HG03066 (cell line): ENCODE data around the gene PLD2.
A peak's percentile ranks its signal among the peaks of the same experiment; 100 is the strongest.

Source experiments
- ATAC-seq: cut with Tn5 transposase; IDR thresholded peaks from one replicate; pipeline ENCODE4 v1.9.1; 2021; ENCODE audit warnings: low read depth; ENCODE audit not compliant: unreplicated experiment

Gene PLD2

DNA sequence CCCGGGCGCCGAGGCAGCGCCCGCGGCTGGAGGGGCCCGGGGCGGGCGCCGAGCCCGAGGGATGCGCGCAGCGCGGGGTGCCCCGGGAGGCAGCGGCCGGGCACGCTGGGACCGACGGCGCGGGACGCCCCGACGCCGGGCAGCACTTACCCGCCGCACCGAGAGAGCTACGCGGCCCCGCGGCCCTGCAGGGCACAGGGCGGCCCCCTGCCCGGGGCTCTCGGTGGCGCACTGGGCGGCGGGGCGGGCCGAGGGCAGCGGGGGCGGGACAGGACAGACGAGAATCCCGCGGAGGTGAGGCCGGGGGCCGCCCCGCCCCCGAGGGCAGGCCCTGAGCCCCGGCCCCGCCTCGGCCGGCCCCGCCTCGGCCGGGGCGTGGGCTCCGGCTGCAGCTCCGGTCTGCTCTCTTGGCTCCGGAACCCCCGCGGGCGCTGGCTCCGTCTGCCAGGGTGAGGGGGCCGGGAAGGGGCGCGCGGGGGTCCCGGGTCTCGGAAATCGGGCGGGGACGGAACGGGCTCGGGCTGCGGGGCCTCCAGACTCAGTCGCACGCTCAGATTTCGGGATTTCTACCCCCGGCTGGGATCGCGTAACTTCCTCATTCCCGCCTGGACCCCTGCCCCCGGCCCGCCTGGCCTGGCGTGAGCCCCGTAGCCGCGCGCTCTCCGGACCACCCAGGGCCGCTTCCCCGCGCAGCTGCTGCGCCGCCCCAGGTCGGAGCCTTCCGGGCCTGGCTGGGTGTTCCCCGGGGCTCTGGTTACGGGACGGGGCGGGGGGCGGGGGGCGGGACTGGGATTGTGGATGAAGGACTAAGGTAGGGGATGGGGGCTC, at the start of gene PLD2:
Gene PLD2, plus strand, starts transcription at position 376 of the 828 bp plus-strand sequence. CDS start 621 bp downstream, outside the sequence.
- ATAC-seq: peak; percentile 89

GRCh38 chr17:4759776-4760236, 47.1 kb upstream of the PLD2 start:
- ATAC-seq: no peak

DNA sequence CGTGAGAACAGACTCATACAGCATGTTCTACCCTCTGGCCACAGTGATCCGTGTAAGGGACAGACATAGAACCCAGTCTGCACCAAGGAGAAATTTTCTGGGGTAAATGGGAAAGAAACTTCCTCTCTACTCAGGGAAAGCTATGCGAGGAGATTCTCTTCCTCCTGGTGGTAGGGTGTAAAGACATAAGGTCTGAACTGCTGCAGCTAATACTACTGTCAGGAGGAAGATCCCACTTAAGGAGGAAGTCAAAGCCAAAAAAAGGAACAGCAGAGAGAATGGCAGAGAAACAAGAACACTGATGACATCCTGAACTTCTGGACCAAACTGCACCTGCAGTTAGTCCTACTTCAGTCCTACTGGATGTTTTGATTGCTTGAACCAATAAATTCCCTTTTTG, 42.4 kb upstream of the PLD2 start:
- ATAC-seq: no peak

DNA sequence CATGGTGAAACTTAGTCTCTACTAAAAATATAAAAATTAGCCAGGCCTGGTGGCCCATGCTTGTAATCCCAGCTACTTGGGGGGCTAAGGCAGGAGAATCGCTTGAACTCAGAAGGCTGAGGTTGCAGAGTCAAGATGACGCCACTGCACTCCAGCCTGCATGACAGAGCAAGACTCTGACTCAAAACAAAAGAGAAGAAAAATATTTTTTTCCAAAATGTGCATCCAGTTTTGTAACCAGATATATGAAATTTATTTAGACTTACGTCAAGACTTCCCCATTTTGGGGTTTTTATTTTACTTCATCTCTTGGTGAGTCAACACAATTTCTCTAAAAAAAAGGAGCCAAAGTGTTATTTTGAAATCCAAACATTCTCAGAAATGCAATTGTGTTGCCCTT, 40.8 kb upstream of the PLD2 start:
- ATAC-seq: no peak

GRCh38 chr17:4766723-4767122, 40.2 kb upstream of the PLD2 start:
- ATAC-seq: no peak

- ATAC-seq: no peak
Measured at GRCh38 chr17:4768298-4768697, 38.7 kb upstream of the PLD2 start.

DNA sequence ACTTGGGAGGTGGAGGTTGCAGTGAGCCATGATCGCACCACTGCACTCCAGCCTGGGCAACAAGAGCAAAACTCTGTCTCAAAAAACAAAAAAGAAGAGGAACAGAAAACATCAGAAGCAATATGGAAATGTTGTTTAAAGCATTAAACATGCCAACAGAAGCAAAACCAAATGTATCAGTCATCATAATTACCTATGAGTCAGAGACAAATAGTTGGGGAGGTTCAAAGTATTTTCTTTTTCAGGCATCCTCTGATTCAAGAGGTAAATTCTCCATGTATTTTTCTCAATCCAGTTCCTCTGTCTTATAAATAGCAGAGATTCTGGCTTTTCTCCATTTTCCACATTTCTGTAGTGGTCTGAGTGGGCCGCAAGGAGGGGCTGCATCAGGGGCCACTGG, 37.3 kb upstream of the PLD2 start:
- ATAC-seq: no peak

DNA sequence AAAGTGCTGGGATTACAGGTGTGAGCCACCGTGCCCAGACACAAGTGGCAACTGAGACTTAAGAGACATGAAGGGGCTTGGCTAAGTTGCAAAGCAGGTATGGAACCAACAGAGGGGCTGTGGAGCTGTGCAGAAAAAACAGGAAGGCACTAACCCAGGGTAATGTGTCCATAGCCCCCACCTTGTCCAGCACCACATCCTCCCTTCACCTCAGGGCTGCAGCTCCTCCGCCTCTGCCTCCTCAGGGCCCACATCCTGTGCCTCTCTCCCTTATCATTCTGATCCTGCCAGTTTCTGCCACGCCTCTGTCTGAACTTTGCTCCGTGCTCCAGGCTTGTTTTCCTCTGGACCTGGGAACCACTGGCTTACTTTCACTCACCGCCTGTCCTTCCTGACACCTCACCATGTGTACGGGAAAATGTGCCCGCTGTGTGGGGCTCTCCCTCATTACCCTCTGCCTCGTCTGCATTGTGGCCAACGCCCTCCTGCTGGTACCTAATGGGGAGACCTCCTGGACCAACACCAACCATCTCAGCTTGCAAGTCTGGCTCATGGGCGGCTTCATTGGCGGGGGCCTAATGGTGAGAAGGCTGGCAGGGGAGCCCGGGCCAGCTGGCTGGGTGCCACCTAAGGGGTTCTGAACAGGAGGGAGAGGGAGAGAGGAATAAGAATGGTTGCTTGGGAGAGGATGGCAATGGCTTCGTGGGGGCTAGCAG, 35.3 kb upstream of the PLD2 start, which contains the start of gene TM4SF5:
Gene TM4SF5, plus strand, starts transcription at position 368 of the 716 bp plus-strand sequence. Its CDS starts 37 bp downstream, at position 405.
- no peak for ATAC-seq

- ATAC-seq: no peak
Measured at GRCh38 chr17:4772235-4772613, 34.7 kb upstream of the PLD2 start.

DNA sequence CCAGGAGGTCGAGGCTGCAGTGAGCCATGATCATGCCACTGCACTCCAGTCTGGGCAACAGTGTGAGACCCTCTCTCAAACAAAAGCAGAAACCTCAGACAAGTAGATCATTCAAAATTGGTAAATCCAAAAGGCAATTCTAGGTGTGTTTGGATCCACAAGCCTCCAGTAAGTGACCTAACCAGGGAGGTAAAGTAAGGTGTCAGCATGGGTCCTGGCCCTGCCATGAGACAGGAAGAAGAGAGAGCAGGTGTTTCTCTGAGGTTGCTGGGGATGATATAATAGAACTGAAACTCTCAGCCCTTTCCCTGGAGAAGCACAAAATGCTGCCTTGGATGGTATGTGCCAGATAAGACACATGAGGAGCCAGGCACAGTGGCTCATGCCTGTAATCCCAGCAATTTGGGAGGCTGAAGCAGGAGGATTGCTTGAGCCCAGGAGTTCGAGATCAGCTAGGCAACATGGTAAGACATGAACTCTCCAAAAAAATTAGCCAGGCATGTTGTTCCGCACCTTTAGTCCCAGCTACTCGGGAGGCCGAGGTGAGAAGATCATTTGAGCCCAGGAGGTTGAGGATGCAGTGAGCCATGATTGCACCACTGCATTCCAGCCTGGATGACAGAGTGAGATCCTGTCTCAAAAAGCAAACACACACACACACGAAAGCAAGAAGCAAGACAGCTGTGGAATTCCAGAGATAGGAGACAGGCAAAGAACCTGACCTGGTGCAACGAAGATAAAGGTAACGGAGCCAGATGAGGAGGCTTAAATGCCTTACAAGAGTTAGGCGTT, 28.8 kb upstream of the PLD2 start:
- no peak for ATAC-seq

- no peak for ATAC-seq
Measured at GRCh38 chr17:4780325-4780955, 26.5 kb upstream of the PLD2 start.

DNA sequence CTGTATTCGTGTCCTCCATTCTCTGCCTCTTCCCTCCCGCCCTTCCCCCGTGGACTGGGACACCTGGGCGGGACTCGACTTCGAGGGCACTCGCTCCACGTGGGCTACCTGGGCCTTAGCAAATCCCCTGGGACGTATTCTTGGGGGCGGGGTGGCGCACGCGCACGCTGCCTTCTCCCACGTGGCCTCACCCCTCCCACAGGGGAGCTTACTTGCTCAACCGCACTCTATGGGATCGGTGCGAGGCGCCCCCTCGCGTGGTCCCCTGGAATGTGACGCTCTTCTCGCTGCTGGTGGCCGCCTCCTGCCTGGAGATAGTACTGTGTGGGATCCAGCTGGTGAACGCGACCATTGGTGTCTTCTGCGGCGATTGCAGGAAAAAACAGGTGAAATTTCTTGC, 24.3 kb upstream of the PLD2 start:
- ATAC-seq: no peak

- ATAC-seq: no peak
Measured at GRCh38 chr17:4785311-4786105, 21.4 kb upstream of the PLD2 start.

DNA sequence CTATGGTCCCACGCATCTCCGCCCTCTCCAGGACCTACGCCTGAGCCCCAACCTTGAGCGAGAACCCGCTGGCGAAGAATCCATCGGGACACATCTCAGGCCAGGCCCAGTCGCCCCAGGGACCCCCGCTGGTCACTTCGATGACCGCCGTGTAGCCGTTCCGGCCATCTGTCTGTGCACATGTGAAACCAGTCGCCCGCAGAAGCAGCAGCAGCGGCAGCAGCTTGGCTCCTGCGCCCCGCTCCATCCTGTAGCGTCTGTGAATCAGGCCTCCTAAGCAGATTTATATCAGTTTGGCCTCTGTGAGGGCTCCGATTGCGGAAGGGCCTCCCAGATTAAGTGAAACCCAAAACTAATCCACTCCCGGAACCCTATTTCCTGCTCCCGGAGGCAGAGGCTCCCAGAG, 20.8 kb upstream of the PLD2 start, which contains the start of gene VMO1:
Gene VMO1, minus strand, starts transcription at position 259 of the 406 bp plus-strand sequence. Its CDS starts 12 bp downstream, at position 247.
- ATAC-seq: no peak

DNA sequence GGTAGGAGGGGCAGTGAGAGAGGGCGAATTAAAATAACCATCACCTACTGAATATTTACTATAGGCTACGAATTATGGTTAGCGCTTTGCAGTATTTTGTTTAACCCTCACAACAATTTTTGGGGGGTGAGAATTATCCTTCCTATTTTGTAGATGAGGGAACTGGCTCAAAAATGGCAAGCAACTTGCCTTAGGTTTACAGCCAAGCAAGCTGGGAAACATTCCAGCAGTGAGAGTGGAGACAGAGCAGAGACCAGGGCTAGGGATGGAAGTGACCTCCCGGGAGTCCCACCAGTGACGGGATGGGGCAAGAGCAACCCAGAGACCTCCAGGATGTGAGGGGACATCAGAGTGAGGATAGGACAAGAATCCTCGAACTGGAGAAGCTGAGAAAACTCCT, 20.4 kb upstream of the PLD2 start:
- ATAC-seq: no peak

- ATAC-seq: no peak
Measured at GRCh38 chr17:4788159-4788806, 18.7 kb upstream of the PLD2 start.

- ATAC-seq: no peak
Measured at GRCh38 chr17:4788807-4789700, 17.9 kb upstream of the PLD2 start, which contains the start of gene GLTPD2. TSS of gene GLTPD2 (plus strand) at chr17:4788964. CDS start at chr17:4789012, 48 bp downstream.

DNA sequence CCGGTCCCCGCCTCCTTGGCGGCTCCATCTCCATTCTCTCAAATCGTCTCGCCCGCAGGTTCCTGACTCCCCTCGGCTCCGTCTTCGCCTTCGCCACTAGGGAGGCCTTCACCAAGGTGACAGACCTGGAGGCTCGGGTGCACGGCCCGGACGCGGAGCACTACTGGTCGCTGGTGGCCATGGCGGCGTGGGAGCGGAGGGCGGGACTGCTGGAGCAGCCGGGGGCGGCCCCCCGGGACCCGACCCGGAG, 17.3 kb upstream of the PLD2 start:
- ATAC-seq: no peak
